IMR-90 (cell line): Measurements from ENCODE around the gene RAB11FIP4. TPM values are rescaled to one million over a fixed set of nuclear protein-coding genes. Genes with fewer than 3 reads are reported as not detected.

ENCODE experiments used
- ATAC-seq: fragments of 200-7000 bp; cut with Tn5 transposase; 2 replicates; pipeline ENCODE4 v1.9.1; 2020; ENCODE audit warnings: low read depth, mild to moderate bottlenecking, moderate library complexity
- BruUV-seq: library from RNA; stranded (reverse); fragments of 400-500 nt; replicated peaks from 2 replicates; lab custom pipeline; 2021; lab: Mats Ljungman, UMichigan
- CTCF ChIA-PET: fragments of 300-600 bp; formaldehyde crosslinking; extraction: SDS; loops from one replicate; lab custom pipeline; 2021; ENCODE audit warnings: antibody characterized with exemption; lab: Yijun Ruan, JAX
- POLR2A ChIA-PET: fragments of 300-600 bp; sonication (Branson Sonifier 250); formaldehyde crosslinking; loops from one replicate; lab custom pipeline; 2022; ENCODE audit warnings: antibody characterized with exemption; ENCODE audit not compliant: unreplicated experiment; lab: Charles Lee
- DNase-seq: peaks from one replicate; pipeline ENCODE4 v3.0.0; 2013
- H2AFZ ChIP-seq: replicated peaks from 2 replicates; pipeline ENCODE3; 2013; ENCODE audit warnings: low read length, mild to moderate bottlenecking; ENCODE audit not compliant: poor library complexity
- H2AK5ac ChIP-seq: 2 replicates; pipeline ENCODE4 v1.6.1; 2013; ENCODE audit warnings: low read depth, low read length, inconsistent platforms
- H2AK9ac ChIP-seq: replicated peaks from 2 replicates; pipeline ENCODE3; 2013; ENCODE audit warnings: mild to moderate bottlenecking, low read depth, low read length, moderate library complexity; ENCODE audit not compliant: poor library complexity
- H2BK120ac ChIP-seq: 2 replicates; pipeline ENCODE4 v1.6.1; 2013; ENCODE audit warnings: low read depth, low read length, inconsistent platforms
- H2BK15ac ChIP-seq: 3 replicates; pipeline ENCODE4 v1.6.1; 2013; ENCODE audit warnings: low read depth, low read length, inconsistent platforms
- H2BK20ac ChIP-seq: 2 replicates; pipeline ENCODE4 v1.6.1; 2013; ENCODE audit warnings: low read depth, mild to moderate bottlenecking, inconsistent platforms, low read length, moderate library complexity
- H2BK5ac ChIP-seq: 2 replicates; pipeline ENCODE4 v1.6.1; 2013; ENCODE audit warnings: mild to moderate bottlenecking, low read depth, low read length, inconsistent platforms; ENCODE audit not compliant: poor library complexity, severe bottlenecking
- H3K14ac ChIP-seq: replicated peaks from 2 replicates; pipeline ENCODE4 v1.6.1; 2013; ENCODE audit warnings: low read depth, low read length, inconsistent platforms
- H3K18ac ChIP-seq: 2 replicates; pipeline ENCODE4 v1.6.1; 2013; ENCODE audit warnings: low read depth, low read length, control low read depth
- H3K23ac ChIP-seq: 2 replicates; pipeline ENCODE4 v1.6.1; 2013; ENCODE audit warnings: low read depth, low read length, inconsistent platforms
- H3K27ac ChIP-seq: 2 replicates; pipeline ENCODE4 v1.5.1; 2013; ENCODE audit warnings: mild to moderate bottlenecking, control low read depth, low read length; ENCODE audit not compliant: insufficient read depth
- H3K27me3 ChIP-seq: 2 replicates; pipeline ENCODE4 v1.6.1; 2013; ENCODE audit warnings: low read length; ENCODE audit not compliant: control insufficient read depth, insufficient read depth
- H3K36me3 ChIP-seq: 2 replicates; pipeline ENCODE4 v1.6.1; 2013; ENCODE audit warnings: low read length, mixed read lengths; ENCODE audit not compliant: control insufficient read depth, insufficient read depth
- H3K4ac ChIP-seq: 2 replicates; pipeline ENCODE4 v1.6.1; 2013; ENCODE audit warnings: low read depth, low read length, inconsistent platforms
- H3K4me1 ChIP-seq: 2 replicates; pipeline ENCODE4 v1.6.1; 2013; ENCODE audit warnings: low read length, mixed read lengths; ENCODE audit not compliant: control insufficient read depth, insufficient read depth
- H3K4me2 ChIP-seq: 2 replicates; pipeline ENCODE4 v1.6.1; 2013; ENCODE audit warnings: low read depth, mild to moderate bottlenecking, control low read depth, low read length, moderate library complexity
- H3K4me3 ChIP-seq: 2 replicates; pipeline ENCODE4 v1.5.1; 2013; ENCODE audit warnings: low read depth, mild to moderate bottlenecking, control low read depth, low read length, moderate library complexity; ENCODE audit not compliant: insufficient read depth
- H3K56ac ChIP-seq: 2 replicates; pipeline ENCODE4 v1.6.1; 2013; ENCODE audit warnings: low read length, inconsistent platforms; ENCODE audit not compliant: insufficient read depth; ENCODE audit errors: extremely low read depth
- H3K79me1 ChIP-seq, 2 experiments: 2 replicates each; pipeline ENCODE4 v1.6.1; 2013; ENCODE audit warnings: low read length in 2 of 2, inconsistent platforms in 1 of 2, low read depth in 1 of 2
- H3K9ac ChIP-seq: 2 replicates; pipeline ENCODE4 v1.6.1; 2013; ENCODE audit warnings: low read depth, low read length, control low read depth
- H3K9me1 ChIP-seq: 2 replicates; pipeline ENCODE4 v1.6.1; 2013; ENCODE audit warnings: low read length, inconsistent platforms; ENCODE audit not compliant: insufficient read depth
- H3K9me3 ChIP-seq: 2 replicates; pipeline ENCODE4 v1.6.1; 2013; ENCODE audit warnings: low read length; ENCODE audit not compliant: control insufficient read depth, insufficient read depth
- H4K20me1 ChIP-seq: 2 replicates; pipeline ENCODE4 v1.6.1; 2013; ENCODE audit warnings: low read length, inconsistent platforms; ENCODE audit not compliant: insufficient read depth
- H4K5ac ChIP-seq: 2 replicates; pipeline ENCODE4 v1.6.1; 2013; ENCODE audit warnings: mild to moderate bottlenecking, low read depth, low read length, control low read depth
- H4K8ac ChIP-seq, 2 experiments: 2 replicates each; pipeline ENCODE4 v1.6.1; 2013; ENCODE audit warnings: low read depth in 2 of 2, low read length in 2 of 2, control low read depth in 1 of 2, inconsistent platforms in 1 of 2
- H4K91ac ChIP-seq: 2 replicates; pipeline ENCODE4 v1.6.1; 2013; ENCODE audit warnings: low read depth, low read length, inconsistent platforms; ENCODE audit not compliant: insufficient read depth
- BHLHE40 ChIP-seq: fragments of 150-350 bp; IDR thresholded peaks from 2 replicates; pipeline ENCODE4 v1.6.1; 2016; ENCODE audit warnings: mild to moderate bottlenecking, low read depth, low read length
- CEBPB ChIP-seq: IDR thresholded peaks from 2 replicates; pipeline ENCODE4 v1.6.1; 2012; ENCODE audit warnings: low read depth, low read length, improper control_type of control experiment
- CHD1 ChIP-seq: IDR thresholded peaks from 2 replicates; pipeline ENCODE4 v1.6.1; 2012; ENCODE audit warnings: low read depth, low read length, improper control_type of control experiment
- ELK1 ChIP-seq: fragments of 150-350 bp; IDR thresholded peaks from 2 replicates; pipeline ENCODE4 v1.6.1; 2016; ENCODE audit warnings: low read depth, mild to moderate bottlenecking, low read length, moderate library complexity, borderline replicate concordance
- MAFK ChIP-seq: IDR thresholded peaks from 2 replicates; pipeline ENCODE4 v1.6.1; 2012; ENCODE audit warnings: low read depth, low read length, improper control_type of control experiment
- MAZ ChIP-seq: IDR thresholded peaks from 2 replicates; pipeline ENCODE4 v1.6.1; 2012; ENCODE audit warnings: low read depth, mild to moderate bottlenecking, low read length, improper control_type of control experiment, moderate library complexity, borderline replicate concordance
- MXI1 ChIP-seq: IDR thresholded peaks from 2 replicates; pipeline ENCODE4 v1.6.1; 2012; ENCODE audit warnings: low read depth, mild to moderate bottlenecking, low read length, moderate library complexity, borderline replicate concordance
- NFE2L2 ChIP-seq: fragments of 150-350 bp; IDR thresholded peaks from 2 replicates; pipeline ENCODE4 v1.6.1; 2016; ENCODE audit warnings: low read depth, mild to moderate bottlenecking, low read length
- POLR2A ChIP-seq: IDR thresholded peaks from 2 replicates; pipeline ENCODE4 v1.6.1; 2012; ENCODE audit warnings: mild to moderate bottlenecking, low read depth, low read length
- RAD21 ChIP-seq: IDR thresholded peaks from 2 replicates; pipeline ENCODE4 v1.6.1; 2012; ENCODE audit warnings: low read length, improper control_type of control experiment
- USF2 ChIP-seq: fragments of 150-350 bp; IDR thresholded peaks from 2 replicates; pipeline ENCODE4 v1.6.1; 2017; ENCODE audit warnings: mild to moderate bottlenecking, antibody characterized with exemption, low read length, low read depth
- WGBS, 2 experiments: methylation state at CpG; one replicate each; pipeline versions ENCODE4 v1.1.5 to v1.1.7; 2013; ENCODE audit warnings: missing lambda C conversion rate in 2 of 2; ENCODE audit not compliant: insufficient read length in 1 of 2; ENCODE audit errors: extremely low coverage in 2 of 2; 5-methylcytosine and 5-hydroxymethylcytosine counted together
- dilution Hi-C: fragments of 300-500 bp; cut with HindIII; formaldehyde crosslinking; loops from one replicate; pipeline ENCODE4 v1.14.3; 2018; ENCODE audit warnings: low sequenced_read_pairs; ENCODE audit not compliant: unreplicated experiment
- in situ Hi-C: fragments of 300-500 bp; cut with MboI; formaldehyde crosslinking; loops from 3 replicates; pipeline ENCODE4 v1.14.3; 2019; ENCODE audit warnings: low sequenced_read_pairs, inconsistent platforms, mixed read lengths
- intact Hi-C: fragments of 100-400 bp; cut with micrococcal nuclease; formaldehyde crosslinking; loops from 2 replicates; pipeline ENCODE4 v1.10.0; 2022
- polyA plus RNA-seq, 3 experiments: library from polyadenylated mRNA; depleted of rRNA; stranded (reverse); fragments of >200 nt; gene quantifications; 2 replicates each; pipeline ENCODE4 v1.2.3, GENCODE V29; 2012; ENCODE audit warnings: low replicate concordance in 1 of 3
- total RNA-seq: library from RNA; depleted of rRNA; stranded (reverse); fragments of >200 nt; gene quantifications from 2 replicates; pipeline ENCODE4 v1.2.3, GENCODE V29; 2012

RAB11FIP4 gene
- total and polyA plus RNA-seq, 2 of the 4 experiments (the other 2 are of a cell fraction), result 0.68 to 1.1 TPM

GRCh38 chr17:31497431-31497830 is 106.0 kb downstream of the RAB11FIP4 start:
- Histone ChIP-seq H4K8ac (no peak overlapping the region), H3K4ac (no peak overlapping the region), H3K4me1 (no peaks in the 10 kb centered on the region), H3K4me3 (no peak overlapping the region), H3K9me3 (no peaks in the 10 kb centered on the region), H3K79me1 (no peaks in the 10 kb centered on the region), H3K4me2 (no peak overlapping the region), H2AFZ (no peak overlapping the region), H3K27ac (no peak overlapping the region), H2AK9ac (no peak overlapping the region), H2AK5ac (no peak overlapping the region), H4K20me1 (no peaks in the 10 kb centered on the region), H3K36me3 (no peaks in the 10 kb centered on the region), H3K56ac (no peak overlapping the region), H3K9me1 (no peaks in the 10 kb centered on the region; the same call in 1 of the 2 replicates), H4K5ac (no peak overlapping the region), H3K9ac (no peak overlapping the region), H2BK5ac (no peak overlapping the region), H3K14ac (no peak overlapping the region), H3K18ac (no peak overlapping the region), H4K91ac (no peak overlapping the region), H2BK20ac (no peak overlapping the region), H3K23ac (no peak overlapping the region), H2BK120ac (no peak overlapping the region), H3K27me3 (peaks cover 62% of the 10 kb centered on the region), H2BK15ac (no peak overlapping the region)
- 33% methylated on average over 1 of the region's 6 CpGs; no CpG with 5 or more reads in 1 of the 2 experiments for WGBS, 2 experiments
- no TSS peak for BruUV-seq
- dilution Hi-C loops, result no loop called here
- no peak for TF ChIP-seq RAD21
- TF ChIP-seq CEBPB, result no peak
- no peak for TF ChIP-seq NFE2L2
- no peak for TF ChIP-seq CHD1
- TF ChIP-seq MAFK, result no peak
- TF ChIP-seq BHLHE40, result no peak
- TF ChIP-seq ELK1, result no peak
- TF ChIP-seq USF2, result no peak
- TF ChIP-seq MAZ, result no peak
- TF ChIP-seq MXI1, result no peak
- TF ChIP-seq POLR2A, result no peak
- ATAC-seq (no peak), DNase-seq (no peak)
- intact Hi-C loops, result no loop called here
- in situ Hi-C loops, result no loop called here
- ChIA-PET POLR2A (no interaction called here), CTCF (no interaction called here)
